Right ventricle myocardium inferior (tissue), 1 donor: ENCODE measurements around the gene PLSCR4. TPM values are rescaled to one million over a fixed set of nuclear protein-coding genes. Genes with fewer than 3 reads are reported as not detected.
"Not testable (repeated sequence)": the region's sequence is repeated elsewhere in the genome, so short reads cannot be mapped to it uniquely, and the experiment has no call there.

Experiments used
- ATAC-seq: fragments of 200-7000 bp; cut with Tn5 transposase; one replicate; pipeline ENCODE4 v1.9.1; 2020; ENCODE audit warnings: mild to moderate bottlenecking, moderate library complexity
- DNase-seq: peaks from one replicate; pipeline ENCODE4 v3.0.0; 2021; ENCODE audit errors: missing footprints
- intact Hi-C: fragments of 100-400 bp; cut with DNase I; formaldehyde crosslinking; loops from one replicate; pipeline ENCODE4 v1.11.0; 2022
- long read RNA-seq: library from polyadenylated mRNA; unstranded; transcript quantifications from one replicate; pipeline ENCODE4 v2.0.0, GENCODE V29; 2021
- total RNA-seq: library from RNA; stranded (reverse); fragmentation: NEBNext Ultra II Directional; extraction: Animal tissue kit (Norgen Biotek cat#: 25700); gene quantifications from one replicate; pipeline ENCODE4 v1.2.1, GENCODE V29; 2021
- donor health status: DM: no; HTN: yes; CAD: no; lungs with severe emphysema.

PLSCR4 gene, protein sequence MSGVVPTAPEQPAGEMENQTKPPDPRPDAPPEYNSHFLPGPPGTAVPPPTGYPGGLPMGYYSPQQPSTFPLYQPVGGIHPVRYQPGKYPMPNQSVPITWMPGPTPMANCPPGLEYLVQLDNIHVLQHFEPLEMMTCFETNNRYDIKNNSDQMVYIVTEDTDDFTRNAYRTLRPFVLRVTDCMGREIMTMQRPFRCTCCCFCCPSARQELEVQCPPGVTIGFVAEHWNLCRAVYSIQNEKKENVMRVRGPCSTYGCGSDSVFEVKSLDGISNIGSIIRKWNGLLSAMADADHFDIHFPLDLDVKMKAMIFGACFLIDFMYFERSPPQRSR
- total RNA-seq: 20.3 TPM
- long read RNA-seq, transcript PLSCR4-201 (9 exons, 3,303 nt): major isoform, 9 of 9 reads
- long read RNA-seq, partial matches to known transcripts: 0 of 9 reads
- long read RNA-seq, other reads (novel, unspliced or antisense): 0 of 9 reads

- intact Hi-C loops: no loop called here
- DNase-seq: peak; percentile 89
- peak; percentile 95 for ATAC-seq
Observed at GRCh38 chr3:146250449-146251382, at the start of gene PLSCR4. Gene PLSCR4 (minus strand): TSS chr3:146251105. CDS start chr3:146222071, 29,034 bp downstream.

- intact Hi-C loops, DNase-seq, ATAC-seq: not testable (repeated sequence)
Observed at GRCh38 chr3:146293401-146293800, 42.5 kb upstream of the PLSCR4 start.

GRCh38 chr3:146283781-146284445 is 33.0 kb upstream of the PLSCR4 start:
- no peak for DNase-seq
- intact Hi-C loops: no loop called here
- ATAC-seq: peak; percentile 59

- DNase-seq (no peak), ATAC-seq (no peak)
Observed at GRCh38 chr3:146280864-146281263, 30.0 kb upstream of the PLSCR4 start.

GRCh38 chr3:146279951-146280350 is 29.0 kb upstream of the PLSCR4 start:
- DNase-seq (no peak), ATAC-seq (no peak)
- intact Hi-C loops: no loop called here

More at GRCh38 chr3:146280864-146281263, 30.0 kb upstream of the PLSCR4 start:
- intact Hi-C loops: no loop called here

DNA sequence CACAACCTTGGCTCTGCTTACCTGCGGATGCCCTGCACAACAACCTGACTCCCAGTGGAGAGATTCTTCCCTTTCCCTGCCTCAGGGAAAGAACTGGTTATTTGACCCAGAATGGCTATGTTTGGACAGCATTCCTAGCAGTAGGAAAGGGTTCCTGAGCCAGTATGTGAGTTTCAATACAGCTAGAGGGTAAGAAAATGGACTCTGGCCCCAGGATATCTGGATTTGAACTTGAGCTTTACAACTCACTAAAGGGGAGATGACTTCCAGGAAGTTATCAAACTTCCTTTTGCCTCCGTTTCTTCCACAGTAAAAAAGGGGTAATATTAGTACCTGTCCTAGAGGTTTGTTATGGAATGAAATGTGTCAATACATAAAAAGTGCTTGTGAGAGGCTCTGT is 28.1 kb upstream of the PLSCR4 start:
- intact Hi-C loops: no loop called here
- ATAC-seq: no peak
- DNase-seq: no peak

DNA sequence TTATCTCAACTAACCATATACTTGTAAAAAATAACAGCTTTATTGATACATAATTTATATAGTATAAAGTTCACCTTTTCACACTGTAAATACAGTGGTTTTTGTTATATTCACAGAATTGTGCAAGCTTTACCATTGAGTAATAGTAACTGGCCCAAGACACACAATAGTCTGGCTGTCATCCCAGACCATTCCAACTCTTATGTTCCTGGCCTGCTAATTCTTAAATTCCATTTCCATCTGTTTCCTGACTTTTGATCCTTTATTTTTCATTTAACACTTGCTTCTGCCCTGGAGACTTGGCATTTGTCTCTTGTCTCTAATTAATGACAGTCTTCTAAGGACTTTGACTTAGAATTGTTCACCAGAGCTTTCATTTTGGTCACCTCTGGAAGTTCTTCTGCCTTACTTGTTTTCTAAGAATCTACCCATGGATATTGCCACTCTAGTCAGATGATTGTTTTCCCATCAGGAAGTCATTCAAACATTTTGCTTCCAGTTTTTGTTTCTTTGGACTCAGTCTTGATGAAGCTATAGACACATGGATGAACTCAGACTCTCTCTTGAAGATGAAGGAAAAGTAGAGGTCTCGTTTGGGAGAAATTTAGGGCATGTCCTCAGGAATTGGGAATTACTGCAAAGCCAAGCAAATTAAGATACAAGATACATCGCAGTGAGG is 27.2 kb upstream of the PLSCR4 start:
- DNase-seq (no peak), ATAC-seq (peak; percentile 64)
- intact Hi-C loops: no loop called here

DNA sequence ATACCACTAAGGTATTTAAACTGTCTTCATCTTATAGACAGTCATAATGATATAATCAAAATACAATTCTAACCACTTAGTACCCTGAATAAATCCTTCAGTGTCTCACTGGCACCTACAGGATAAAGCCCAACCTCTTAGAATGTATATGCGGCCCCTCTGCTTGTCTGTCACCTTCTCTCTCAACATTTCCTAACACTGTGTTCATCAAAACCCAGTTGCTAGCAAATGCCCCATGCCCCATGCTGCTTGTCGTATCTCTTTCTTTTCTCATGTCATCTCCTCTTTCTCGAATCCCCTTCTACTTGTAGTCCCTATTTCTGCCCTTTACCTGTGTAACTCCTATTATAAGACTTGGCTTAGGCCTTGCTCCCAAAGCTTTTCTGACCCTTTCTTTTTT is 24.6 kb upstream of the PLSCR4 start:
- intact Hi-C loops: no loop called here
- ATAC-seq: no peak
- DNase-seq: no peak

DNA sequence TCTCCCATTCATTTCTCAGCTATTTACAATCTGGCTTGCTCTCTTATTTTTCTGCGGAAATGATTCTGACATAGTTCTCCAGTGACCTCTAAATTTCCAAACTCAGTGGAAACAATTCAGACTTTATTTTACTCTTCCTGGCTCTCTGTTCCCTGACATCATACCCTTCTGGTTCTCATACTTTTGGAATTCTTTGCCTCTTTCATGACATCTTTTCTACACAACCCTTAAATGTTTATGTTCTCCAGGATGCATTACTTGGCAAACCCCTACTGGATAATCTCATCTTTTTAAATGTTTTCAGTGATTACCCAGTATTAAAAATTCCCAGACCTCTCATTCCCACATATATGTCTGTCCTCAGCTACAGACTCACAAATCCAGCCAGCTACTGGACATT is 23.9 kb upstream of the PLSCR4 start:
- DNase-seq: no peak
- ATAC-seq: peak; percentile 66
- intact Hi-C loops: no loop called here

- ATAC-seq: no peak
- intact Hi-C loops: no loop called here
Observed at GRCh38 chr3:146273721-146274407, 23.0 kb upstream of the PLSCR4 start.

GRCh38 chr3:146271180-146271579 is 20.3 kb upstream of the PLSCR4 start:
- intact Hi-C loops: no loop called here
- DNase-seq (no peak), ATAC-seq (no peak)

More at GRCh38 chr3:146273721-146274407, 23.0 kb upstream of the PLSCR4 start:
- DNase-seq: no peak

GRCh38 chr3:146269271-146269670 is 18.4 kb upstream of the PLSCR4 start:
- ATAC-seq: no peak
- intact Hi-C loops: no loop called here
- DNase-seq: no peak

GRCh38 chr3:146268535-146269219 is 17.8 kb upstream of the PLSCR4 start:
- DNase-seq (no peak), ATAC-seq (no peak)
- intact Hi-C loops: no loop called here

DNA sequence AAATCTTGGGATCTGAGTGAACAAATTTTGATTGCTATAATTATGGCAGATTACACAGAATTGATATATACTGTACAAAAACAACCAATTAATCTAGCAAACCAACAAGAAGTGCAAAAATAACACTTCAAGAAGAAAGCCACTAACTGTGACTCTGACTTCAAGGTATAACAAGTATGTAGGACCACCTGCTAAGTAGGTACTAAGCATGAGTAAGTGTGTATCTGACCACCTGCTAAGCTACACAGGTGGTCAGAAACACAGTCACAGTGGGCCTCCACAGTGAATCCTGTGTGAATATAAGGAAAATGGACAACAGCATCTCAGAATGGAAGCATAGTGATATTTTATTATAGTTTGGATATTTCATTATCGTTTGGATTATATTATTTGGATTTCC is 14.8 kb upstream of the PLSCR4 start:
- intact Hi-C loops: no loop called here
- DNase-seq (no peak), ATAC-seq (no peak)

DNA sequence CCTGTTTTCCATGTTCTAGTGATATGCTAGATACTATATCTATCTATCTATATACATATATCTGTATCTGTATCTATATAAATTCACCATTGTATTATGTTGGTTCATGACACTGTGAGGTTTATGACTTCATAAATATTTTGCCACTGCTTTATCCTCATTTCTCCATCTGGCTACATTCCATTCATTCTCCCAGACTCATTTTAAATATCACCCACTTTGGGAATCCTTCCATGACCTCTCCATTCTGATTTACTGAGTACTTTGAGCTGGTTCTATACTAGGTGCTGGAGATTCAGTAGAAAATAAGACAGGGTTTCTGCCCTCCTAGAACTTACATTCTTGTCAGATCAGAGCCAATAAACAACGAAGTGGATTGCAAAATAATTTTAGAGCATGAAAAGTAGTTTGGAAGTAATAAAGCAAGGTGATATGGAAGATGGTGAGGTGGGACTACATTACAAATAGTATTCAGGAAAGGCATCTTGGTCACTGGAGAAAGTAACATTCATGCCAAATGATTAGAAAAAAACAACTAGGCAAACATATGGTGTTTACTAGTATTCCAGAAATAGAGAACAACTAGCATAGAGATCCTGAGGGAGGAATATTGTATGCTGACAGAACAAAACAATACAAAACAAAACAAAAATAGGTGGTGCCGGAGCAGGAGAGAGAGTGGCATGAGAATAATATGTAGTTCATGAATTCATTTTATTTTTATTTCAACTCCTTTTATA is 11.6 kb upstream of the PLSCR4 start:
- intact Hi-C loops: no loop called here
- no peak for ATAC-seq
- no peak for DNase-seq

- intact Hi-C loops: no loop called here
- ATAC-seq (no peak), DNase-seq (no peak)
Observed at GRCh38 chr3:146259880-146260589, 9.1 kb upstream of the PLSCR4 start.
